Uterus (tissue), 2 donors: ENCODE data around the gene NETO2.

Experiments
- CTCF ChIP-seq, 4 experiments: fragments of 200-600 bp in 2 of 4; fragments of 450-650 bp in 2 of 4; sonication (generic) in 2 of 4; IDR thresholded peaks; one replicate each; pipeline ENCODE4 v1.5.1; 2016 to 2019; ENCODE audit warnings: antibody characterized with exemption in 4 of 4, mild to moderate bottlenecking in 2 of 4, moderate library complexity in 1 of 4
- POLR2A ChIP-seq, 2 donors: fragments of 450-650 bp; IDR thresholded peaks; one replicate each; pipeline ENCODE4 v1.6.1; 2016; ENCODE audit warnings: antibody characterized with exemption in 2 of 2, mild to moderate bottlenecking in 1 of 2, moderate library complexity in 1 of 2

GRCh38 chr16:47045023-47045422 is 98.7 kb downstream of the NETO2 start:
- TF ChIP-seq POLR2A (IDR thresholded peaks at IDR 0.05) (no peak), CTCF (IDR thresholded peaks at IDR 0.05) (no peak)
